CD4-positive, alpha-beta T cell (primary cell): Measurements from ENCODE around the gene DDX54. TPM values are rescaled to one million over a fixed set of nuclear protein-coding genes. Genes with fewer than 3 reads are reported as not detected.

Source experiments
- ATAC-seq: fragments of 200-7000 bp; cut with Tn5 transposase; one replicate; pipeline ENCODE4 v1.10.0; 2022; ENCODE audit warnings: mild to moderate bottlenecking; ENCODE audit not compliant: poor library complexity
- CTCF ChIA-PET: fragments of 350-600 bp; sonication (Branson Sonifier 250); formaldehyde crosslinking; loops from one replicate; lab custom pipeline; 2021; ENCODE audit warnings: antibody characterized with exemption, inconsistent platforms; lab: Charles Lee
- POLR2A ChIA-PET: fragments of 350-600 bp; sonication (Branson Sonifier 250); formaldehyde crosslinking; loops from one replicate; lab custom pipeline; 2021; ENCODE audit warnings: antibody characterized with exemption, inconsistent platforms; lab: Charles Lee
- DNase-seq, 14 experiments: peaks; one replicate each; pipeline ENCODE4 v3.0.0-alpha.2; 2013 to 2020; ENCODE audit warnings: mixed read lengths in 2 of 14
- H3K27ac ChIP-seq, 2 donors: one replicate each; pipeline versions ENCODE4 v1.5.1 to v1.7.0; 2013; ENCODE audit warnings: low read length in 2 of 2, low read depth in 1 of 2, mild to moderate bottlenecking in 1 of 2
- H3K27me3 ChIP-seq, 2 experiments: 1 replicate in 1 of 2; 2 replicates in 1 of 2; pipeline versions ENCODE4 v1.6.1 to v1.7.0; 2013; ENCODE audit warnings: low read length in 2 of 2, control low read depth in 1 of 2, mild to moderate bottlenecking in 1 of 2, moderate library complexity in 1 of 2; ENCODE audit not compliant: insufficient read depth in 2 of 2, control insufficient read depth in 1 of 2
- H3K36me3 ChIP-seq: one replicate; pipeline ENCODE4 v1.6.1; 2013; ENCODE audit warnings: low read length, control low read depth; ENCODE audit not compliant: insufficient read depth
- H3K4me1 ChIP-seq: one replicate; pipeline ENCODE4 v1.6.1; 2013; ENCODE audit warnings: low read length, control low read depth; ENCODE audit not compliant: insufficient read depth
- H3K4me3 ChIP-seq: one replicate; pipeline ENCODE4 v1.5.1; 2013; ENCODE audit warnings: mild to moderate bottlenecking, low read length, moderate library complexity
- H3K9me3 ChIP-seq, 2 experiments: 1 replicate in 1 of 2; 2 replicates in 1 of 2; pipeline versions ENCODE4 v1.6.1 to v1.7.0; 2013; ENCODE audit warnings: low read length in 2 of 2, mild to moderate bottlenecking in 2 of 2, control low read depth in 1 of 2, moderate library complexity in 1 of 2; ENCODE audit not compliant: control insufficient read depth in 1 of 2, insufficient read depth in 1 of 2
- H3K27ac Mint-ChIP-seq: one replicate; pipeline ENCODE4 v1.8.0; 2020; ENCODE audit warnings: mixed read lengths
- H3K27me3 Mint-ChIP-seq: one replicate; pipeline ENCODE4 v1.8.0; 2021; ENCODE audit warnings: mixed read lengths
- H3K36me3 Mint-ChIP-seq: one replicate; pipeline ENCODE4 v1.8.0; 2021; ENCODE audit warnings: low read depth, mixed read lengths
- H3K4me1 Mint-ChIP-seq: one replicate; pipeline ENCODE4 v1.8.0; 2021; ENCODE audit warnings: low read depth, mixed read lengths
- H3K4me3 Mint-ChIP-seq: one replicate; pipeline ENCODE4 v1.8.0; 2020; ENCODE audit warnings: mild to moderate bottlenecking, mixed read lengths
- H3K9me3 Mint-ChIP-seq: one replicate; pipeline ENCODE4 v1.8.0; 2020; ENCODE audit warnings: mixed read lengths
- intact Hi-C, 2 experiments: fragments of 100-400 bp; cut with DNase I in 1 of 2; cut with micrococcal nuclease in 1 of 2; formaldehyde crosslinking; loops; one replicate each; pipeline versions ENCODE4 v1.15.1 to v1.9.0; 2023 to 2025; cut with DNase I, micrococcal nuclease
- total RNA-seq, 174 experiments: library from RNA in 2 of 174; stranded (reverse) in 2 of 174; gene quantifications; one replicate each; pipeline ENCODE4 v1.2.3 and lab custom pipeline; 2021 to 2026
- TF ChIP-seq, protein P1 (sequence below): fragments of 200-600 bp; IDR thresholded peaks from one replicate; pipeline ENCODE4 v1.8.0; 2022; ENCODE audit warnings: antibody characterized with exemption, mild to moderate bottlenecking

Gene DDX54
- total RNA-seq, 2 experiments from 2014 or later: 56.8 to 61.1 TPM

DNA sequence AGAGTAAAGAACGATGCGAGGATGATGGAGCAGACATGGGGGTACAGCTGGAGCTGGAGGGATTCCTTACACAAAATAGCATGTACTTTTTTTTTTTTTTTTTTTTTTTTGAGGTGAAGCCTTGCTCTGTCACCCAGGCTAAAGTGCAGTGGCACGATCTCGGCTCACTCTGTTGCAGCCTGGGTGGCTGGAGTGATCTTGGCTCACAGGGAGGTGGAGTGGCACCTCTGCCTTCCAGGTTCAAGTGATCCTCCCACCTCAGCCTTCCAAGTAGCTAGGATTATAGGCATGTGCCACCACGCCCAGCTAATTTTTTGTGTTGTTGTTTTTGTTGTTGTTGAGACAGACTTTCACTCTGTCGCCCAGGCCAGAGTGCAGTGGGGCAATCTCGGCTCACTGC lies 44.6 kb downstream of the DDX54 start:
- Histone ChIP-seq H3K36me3 (no peaks in the 10 kb centered on the region), H3K27me3 (no peaks in the 10 kb centered on the region), H3K4me1 (peaks cover 13% of the 10 kb centered on the region), H3K4me3 (no peak overlapping the region), H3K27ac (no peak overlapping the region), H3K9me3 (no peaks in the 10 kb centered on the region)
- intact Hi-C loops: no loop called here
- POLR2A ChIA-PET: no interaction called here
- Mint-ChIP-seq H3K4me3 (no peak overlapping the region), H3K4me1 (peaks cover 13% of the 10 kb centered on the region), H3K9me3 (no peaks in the 10 kb centered on the region), H3K36me3 (no peaks in the 10 kb centered on the region), H3K27ac (no peak overlapping the region), H3K27me3 (no peaks in the 10 kb centered on the region)
- TF ChIP-seq, protein P1, sequence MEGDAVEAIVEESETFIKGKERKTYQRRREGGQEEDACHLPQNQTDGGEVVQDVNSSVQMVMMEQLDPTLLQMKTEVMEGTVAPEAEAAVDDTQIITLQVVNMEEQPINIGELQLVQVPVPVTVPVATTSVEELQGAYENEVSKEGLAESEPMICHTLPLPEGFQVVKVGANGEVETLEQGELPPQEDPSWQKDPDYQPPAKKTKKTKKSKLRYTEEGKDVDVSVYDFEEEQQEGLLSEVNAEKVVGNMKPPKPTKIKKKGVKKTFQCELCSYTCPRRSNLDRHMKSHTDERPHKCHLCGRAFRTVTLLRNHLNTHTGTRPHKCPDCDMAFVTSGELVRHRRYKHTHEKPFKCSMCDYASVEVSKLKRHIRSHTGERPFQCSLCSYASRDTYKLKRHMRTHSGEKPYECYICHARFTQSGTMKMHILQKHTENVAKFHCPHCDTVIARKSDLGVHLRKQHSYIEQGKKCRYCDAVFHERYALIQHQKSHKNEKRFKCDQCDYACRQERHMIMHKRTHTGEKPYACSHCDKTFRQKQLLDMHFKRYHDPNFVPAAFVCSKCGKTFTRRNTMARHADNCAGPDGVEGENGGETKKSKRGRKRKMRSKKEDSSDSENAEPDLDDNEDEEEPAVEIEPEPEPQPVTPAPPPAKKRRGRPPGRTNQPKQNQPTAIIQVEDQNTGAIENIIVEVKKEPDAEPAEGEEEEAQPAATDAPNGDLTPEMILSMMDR: no peak
- ATAC-seq (no peak), DNase-seq (no peak)
- CTCF ChIA-PET: no interaction called here

DNA sequence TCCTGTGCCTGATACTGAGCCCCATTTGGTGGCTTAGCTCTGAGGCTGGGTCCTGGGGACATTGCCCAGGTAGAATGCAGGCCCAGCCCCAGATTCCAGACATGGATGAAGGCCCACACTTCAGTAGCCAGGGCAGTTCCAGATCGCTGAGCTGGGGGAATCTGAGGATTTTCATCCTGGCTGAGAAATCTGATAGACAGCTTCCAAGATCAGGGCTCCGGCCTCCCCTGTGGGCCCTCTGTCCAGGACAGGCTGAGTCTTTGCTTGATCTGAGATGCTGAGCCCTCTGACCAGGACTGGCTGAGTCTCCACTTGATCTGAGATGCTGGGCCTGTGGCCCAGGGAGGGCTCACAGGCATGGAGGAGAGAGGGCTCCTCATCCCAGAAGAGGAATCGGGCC lies 46.5 kb downstream of the DDX54 start:
- Mint-ChIP-seq H3K4me1 (peaks cover 13% of the 10 kb centered on the region), H3K4me3 (no peak overlapping the region), H3K9me3 (no peaks in the 10 kb centered on the region), H3K36me3 (no peaks in the 10 kb centered on the region), H3K27ac (no peak overlapping the region), H3K27me3 (no peaks in the 10 kb centered on the region)
- intact Hi-C loops: loop anchor here in 1 of 2 experiments (5.0 kb wide), 1 partner anchor 33 kb away; no protein-coding TSS in a partner anchor
- Histone ChIP-seq H3K27ac (no peak overlapping the region), H3K36me3 (no peaks in the 10 kb centered on the region), H3K4me1 (peaks cover 26% of the 10 kb centered on the region), H3K4me3 (no peak overlapping the region), H3K9me3 (no peaks in the 10 kb centered on the region), H3K27me3 (no peaks in the 10 kb centered on the region)
- no peak for DNase-seq
- POLR2A ChIA-PET: interaction anchor here (0.5 kb wide), 1 partner anchor 49 kb away, joined by 5 read pairs; no protein-coding TSS in a partner anchor
- CTCF ChIA-PET: no interaction called here
- TF ChIP-seq, protein P1: no peak
- no peak for ATAC-seq

DNA sequence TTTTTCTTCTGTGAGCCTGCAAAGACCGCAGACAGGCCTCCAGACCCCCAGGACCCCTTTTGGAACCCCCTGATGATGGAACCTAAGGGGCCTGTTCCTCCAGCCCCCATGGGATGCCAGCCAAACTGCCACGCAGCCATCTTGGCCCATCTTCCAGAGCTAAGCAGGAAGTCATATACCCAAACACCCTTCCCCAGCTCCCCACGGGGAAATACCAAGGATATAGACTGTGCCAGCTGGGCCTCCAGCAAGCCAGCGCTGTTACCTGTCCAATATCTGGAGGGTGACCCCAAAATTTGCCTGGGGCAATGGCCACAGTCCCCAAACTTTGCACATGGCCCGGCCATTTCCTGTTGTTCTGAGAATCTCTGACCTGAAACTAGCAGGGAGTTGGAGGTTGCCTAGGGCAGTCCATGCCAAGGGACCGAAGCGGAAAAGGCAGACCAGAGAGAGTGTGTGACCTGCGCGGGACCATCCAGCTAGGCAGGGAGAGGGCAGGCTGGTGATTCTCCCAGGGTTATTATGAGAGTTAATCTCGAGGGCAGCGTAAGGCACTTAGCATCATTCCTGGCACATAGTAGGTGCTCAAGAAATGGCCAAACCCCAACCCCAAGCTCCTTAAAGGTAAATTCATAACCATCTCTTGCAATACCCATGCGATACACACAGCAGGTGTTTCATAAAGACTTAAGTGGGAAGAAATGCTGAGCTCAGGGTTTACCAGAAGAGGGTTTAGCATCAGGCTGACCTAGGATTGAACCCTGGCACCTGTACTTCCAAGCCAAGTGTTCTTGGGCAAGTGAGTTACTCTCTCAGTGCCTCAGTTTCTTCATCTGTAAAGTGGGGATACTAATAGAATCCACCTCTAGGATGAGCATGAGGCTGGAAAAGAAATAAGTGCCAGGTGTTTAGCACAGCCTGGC lies 47.2 kb downstream of the DDX54 start:
- ATAC-seq (no peak), DNase-seq (no peak)
- Mint-ChIP-seq H3K27ac (no peak overlapping the region), H3K4me3 (no peak overlapping the region), H3K9me3 (no peaks in the 10 kb centered on the region), H3K27me3 (no peaks in the 10 kb centered on the region), H3K4me1 (peaks cover 13% of the 10 kb centered on the region), H3K36me3 (no peaks in the 10 kb centered on the region)
- intact Hi-C loops: loop anchor here in 1 of 2 experiments (5.0 kb wide), 1 partner anchor 34 kb away; no protein-coding TSS in a partner anchor
- Histone ChIP-seq H3K36me3 (no peaks in the 10 kb centered on the region), H3K9me3 (no peaks in the 10 kb centered on the region), H3K27ac (no peak overlapping the region), H3K27me3 (no peaks in the 10 kb centered on the region), H3K4me3 (no peak overlapping the region), H3K4me1 (peaks cover 26% of the 10 kb centered on the region)
- ChIA-PET POLR2A (no interaction called here), CTCF (interaction anchor here (0.5 to 0.8 kb wide), 2 partner anchors 15 to 40 kb away, joined by 3 read pairs; no protein-coding TSS in a partner anchor)
- TF ChIP-seq, protein P1: no peak
